IPS DF 4.7 (cell line): ENCODE data around the gene SEMA4B.
"Not testable (repeated sequence)": the region's sequence is repeated elsewhere in the genome, so short reads cannot be mapped to it uniquely, and the experiment has no call there.

Source experiments
- DNase-seq: peaks from one replicate; pipeline ENCODE4 v3.0.0-alpha.2; 2013; ENCODE audit warnings: low spot score; ENCODE audit errors: extremely low read depth

Gene SEMA4B

GRCh38 chr15:90261811-90262210 is 60.7 kb downstream of the SEMA4B start:
- DNase-seq = no peak

GRCh38 chr15:90262426-90262825 is 61.3 kb downstream of the SEMA4B start:
- no peak for DNase-seq

- DNase-seq = no peak
These were observed 63.5 kb downstream of the SEMA4B start for GRCh38 chr15:90264671-90265070.

GRCh38 chr15:90265271-90266060 is 64.3 kb downstream of the SEMA4B start, which contains the start of gene NGRN:
Gene NGRN, plus strand, starts transcription at chr15:90265672. Its CDS starts 41 bp downstream, at chr15:90265713.
- peak; percentile 82 for DNase-seq

- no peak for DNase-seq
These were observed 64.9 kb downstream of the SEMA4B start for GRCh38 chr15:90266061-90266431.

- DNase-seq = no peak
These were observed 65.4 kb downstream of the SEMA4B start for GRCh38 chr15:90266485-90266884.

- DNase-seq = no peak
These were observed 67.3 kb downstream of the SEMA4B start for GRCh38 chr15:90268415-90268814.

GRCh38 chr15:90270502-90271150 is 69.5 kb downstream of the SEMA4B start:
- no peak for DNase-seq

GRCh38 chr15:90271459-90272166 is 70.5 kb downstream of the SEMA4B start:
- no peak for DNase-seq

- not testable (repeated sequence) for DNase-seq
These were observed 77.3 kb downstream of the SEMA4B start for GRCh38 chr15:90278467-90278866.
